ENCODE data around the gene RIN1. TPM values are rescaled to one million over a fixed set of nuclear protein-coding genes. Genes with fewer than 3 reads are reported as not detected.

The RIN1 gene
- total RNA-seq, 8 experiments from 2014 or later, result 0.60 to 24.5 (median 4.4) TPM

DNA sequence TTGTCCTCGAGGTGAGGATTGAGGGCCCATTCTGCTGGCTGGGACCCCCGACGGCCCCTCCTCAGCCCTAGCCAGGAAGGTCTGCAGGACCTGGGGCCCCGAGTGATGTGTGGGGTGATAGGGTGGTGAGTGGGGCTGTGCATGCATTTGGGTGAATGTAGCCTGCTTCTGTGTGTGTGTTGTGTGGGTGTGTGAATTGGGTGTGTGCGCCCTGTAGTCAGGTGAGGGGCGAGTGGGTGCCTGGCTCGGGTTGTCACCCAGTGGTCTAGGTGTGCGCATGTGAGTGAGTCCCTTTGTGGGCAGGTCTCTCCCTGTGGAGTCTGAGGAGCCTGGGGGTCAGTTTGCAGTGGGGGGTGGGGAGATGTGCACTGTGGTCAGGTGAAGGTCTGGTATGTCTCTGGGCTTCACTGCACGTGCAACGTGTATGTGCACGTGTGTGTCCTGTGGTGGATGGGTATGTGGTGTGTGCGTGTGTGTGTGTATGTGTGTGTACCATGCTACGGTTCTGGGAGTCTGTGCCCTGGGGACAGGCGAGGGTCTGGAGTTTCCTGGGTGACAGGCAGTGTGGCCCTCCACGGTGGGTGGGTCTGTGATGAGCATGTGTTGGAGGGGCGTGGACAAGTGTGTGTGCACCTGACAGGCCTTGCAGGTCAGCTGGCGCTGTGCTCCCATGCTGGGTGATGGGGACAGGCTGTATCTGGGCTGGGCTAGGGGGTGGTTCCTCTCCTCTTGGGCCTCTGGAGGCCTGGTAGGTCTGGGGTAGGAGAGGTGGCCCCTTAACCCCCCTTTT, 43.5 kb downstream of the RIN1 start:
- H3K4me1 ChIP-seq (replicated peaks in 1 of 2), result peaks cover 13 to 34% of the 10 kb centered on the region in 2 donors
- no peak for ATAC-seq (replicated peaks in 6 of 8)
- WGBS, 10 experiments, result 0 to 90% (median 41%) methylated on average over 1 to 7 of the region's 17 CpGs; no CpG with 5 or more reads in 4 of the 10 experiments
- peak overlapping the region in 1 of 2 donors; percentile 82 for H3K27ac ChIP-seq
- in situ Hi-C loops (cut with MboI; ENCODE audit: low pct_unique_long_range_greater_than_20kb in 2 of 9, low sequenced_read_pairs in 9 of 9, unreplicated experiment in 9 of 9), result no loop called here
- peak overlapping the region; percentile 48 to 79 (median 57) for H3K4me3 ChIP-seq

DNA sequence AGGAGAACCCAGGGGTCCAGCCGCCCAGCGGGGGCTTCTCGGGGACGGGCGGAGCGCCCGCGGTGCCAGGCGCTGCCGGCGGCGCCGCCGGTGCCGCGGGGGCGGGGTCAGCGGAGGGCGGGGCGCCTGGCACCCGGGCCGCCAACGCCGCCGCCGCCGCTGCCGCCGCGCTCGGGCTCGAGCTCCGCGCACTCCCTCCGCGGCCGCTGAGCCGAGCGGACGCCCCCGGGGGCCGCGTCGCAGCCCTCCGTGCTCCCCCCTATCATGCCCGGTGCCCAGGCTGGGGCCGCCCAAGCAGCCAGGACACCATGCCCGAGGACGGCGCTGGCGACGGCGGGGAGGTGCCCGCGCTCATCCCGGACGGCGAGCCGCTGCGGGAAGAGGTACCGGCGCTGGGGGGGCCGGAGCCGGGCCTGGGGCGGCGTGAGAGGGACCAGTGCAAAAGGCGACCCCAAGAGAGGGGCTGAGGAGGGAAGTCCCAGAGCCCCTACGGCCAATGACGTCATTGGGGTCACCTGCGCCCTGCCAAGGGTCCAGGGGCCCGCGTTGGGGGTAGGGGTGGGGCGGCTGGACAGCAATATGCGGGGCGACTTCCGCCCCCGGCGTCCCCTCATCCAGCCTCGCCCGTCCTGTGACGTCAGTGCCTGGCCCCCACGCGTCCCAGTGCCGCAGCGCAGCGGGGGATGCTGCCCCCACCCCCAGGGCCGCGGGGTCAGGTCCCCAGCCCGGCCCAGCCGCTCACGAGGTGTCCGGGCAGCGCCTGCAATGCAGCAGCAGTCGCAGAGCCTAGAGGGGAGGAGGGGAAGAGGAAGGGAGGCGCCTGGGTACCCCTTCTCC, 44.3 kb downstream of the RIN1 start, which contains the start of gene TMEM151A:
Gene TMEM151A (plus strand): TSS at position 189 of the 837 bp plus-strand sequence. CDS start 120 bp downstream, at position 309.
- Histone ChIP-seq H3K4me3 (peak within 1 kb of the TSS; percentile 48 to 79 (median 57)), H3K27ac (peak within 1 kb of the TSS; percentile 30 to 82), H3K4me1 (replicated peaks in 1 of 2) (peaks cover 21 to 41% of the 10 kb centered on the region in 2 donors)
- ATAC-seq (replicated peaks in 6 of 8), result peak in 2 of 8 experiments; percentile 2 to 4
- WGBS, 10 experiments, result 20% methylated on average over 1 of the region's 95 CpGs; no CpG with 5 or more reads in 9 of the 10 experiments
- in situ Hi-C loops (cut with MboI; ENCODE audit: low pct_unique_long_range_greater_than_20kb in 2 of 9, low sequenced_read_pairs in 9 of 9, unreplicated experiment in 9 of 9), result no loop called here

DNA sequence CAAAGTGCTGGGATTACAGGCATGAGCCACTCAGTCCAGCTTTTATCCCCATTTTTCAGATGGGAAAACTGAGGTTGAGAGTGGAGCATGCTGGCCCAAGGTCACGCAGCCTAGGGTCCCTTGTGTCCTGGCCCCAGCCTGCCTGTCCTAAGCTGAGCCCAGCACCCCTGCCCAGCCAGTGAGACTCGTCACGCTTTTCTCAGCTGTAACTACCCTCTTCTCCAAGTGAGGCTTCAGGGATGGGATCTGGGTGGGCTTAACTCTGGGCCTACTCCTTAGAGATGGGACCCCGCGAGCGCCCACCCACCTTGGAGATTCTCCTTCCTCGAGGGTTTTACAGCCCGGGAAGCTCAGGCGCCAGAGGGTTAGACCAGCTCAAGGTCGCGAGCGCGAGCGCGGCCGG, 44.9 kb downstream of the RIN1 start:
- Histone ChIP-seq H3K4me3 (peak overlapping the region; percentile 48 to 79 (median 57)), H3K27ac (peak overlapping the region in 1 of 2 donors; percentile 82), H3K4me1 (replicated peaks in 1 of 2) (peaks cover 22 to 41% of the 10 kb centered on the region in 2 donors)
- no peak for ATAC-seq (replicated peaks in 6 of 8)
- in situ Hi-C loops (cut with MboI; ENCODE audit: low pct_unique_long_range_greater_than_20kb in 2 of 9, low sequenced_read_pairs in 9 of 9, unreplicated experiment in 9 of 9), result no loop called here
- 3% methylated on average over 5 of the region's 16 CpGs; no CpG with 5 or more reads in 9 of the 10 experiments for WGBS, 10 experiments

DNA sequence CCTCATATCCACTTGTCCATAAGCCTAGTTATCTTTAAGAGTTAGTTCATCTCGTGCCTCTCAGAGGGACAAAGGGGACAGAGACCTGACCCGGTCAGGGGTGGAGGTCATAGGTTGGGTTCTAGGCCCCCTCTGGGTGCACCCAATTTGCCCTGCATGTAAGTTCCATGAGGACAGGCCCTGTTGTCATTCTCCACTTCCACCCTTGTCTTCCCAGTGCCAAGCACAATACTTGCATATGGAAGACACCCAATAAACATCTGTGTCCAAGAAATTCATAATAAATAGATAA, 46.0 kb downstream of the RIN1 start:
- H3K4me3 ChIP-seq, result peak overlapping the region in 4 of 5 donors; percentile 52 to 65 (median 55)
- H3K4me1 ChIP-seq (replicated peaks in 1 of 2), result peaks cover 22 to 41% of the 10 kb centered on the region in 2 donors
- H3K27ac ChIP-seq, result peak overlapping the region; percentile 97 to 99
- ATAC-seq (replicated peaks in 6 of 8), result no peak
- in situ Hi-C loops (cut with MboI; ENCODE audit: low pct_unique_long_range_greater_than_20kb in 2 of 9, low sequenced_read_pairs in 9 of 9, unreplicated experiment in 9 of 9), result no loop called here
- WGBS, 10 experiments, result 20 to 100% (median 67%) methylated on average over 1 to 2 of the region's 2 CpGs; no CpG with 5 or more reads in 3 of the 10 experiments

DNA sequence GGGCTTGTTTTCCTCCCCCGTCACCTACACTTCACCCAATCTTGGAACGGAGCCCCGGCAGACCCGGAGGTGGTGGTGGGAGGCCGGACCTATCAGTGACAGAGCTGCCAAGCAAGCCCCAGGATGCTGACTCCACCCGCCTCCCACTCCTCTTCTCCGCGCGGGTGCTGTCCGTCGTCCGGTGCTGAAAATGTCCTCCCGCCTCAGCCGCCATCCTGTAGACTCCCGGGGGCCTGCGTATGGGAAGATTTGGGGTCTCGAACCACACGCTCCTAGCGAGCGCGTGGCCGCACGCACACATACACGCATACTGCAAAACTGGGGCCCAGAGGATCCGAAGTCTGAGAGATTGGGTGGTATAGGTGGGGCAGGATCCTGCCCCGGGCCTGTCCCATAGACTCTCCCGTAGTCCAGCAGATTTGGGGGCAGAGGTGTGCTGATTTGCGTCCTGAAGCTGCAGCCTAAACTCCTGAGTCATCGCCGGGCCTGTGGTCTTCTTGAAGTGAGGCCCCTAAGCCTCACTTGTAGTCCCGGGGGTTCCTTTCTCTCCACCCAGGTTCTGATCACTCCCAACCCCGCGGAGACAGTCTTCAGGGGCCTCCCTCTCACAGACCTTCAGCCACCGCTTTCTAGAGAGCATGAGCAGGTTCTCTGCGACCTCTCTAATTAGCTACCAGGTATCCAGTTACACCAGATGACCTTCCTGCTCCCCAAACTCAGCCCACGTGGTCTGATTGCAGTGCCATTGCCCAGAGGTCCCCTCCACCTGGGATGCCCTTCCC, 46.5 kb downstream of the RIN1 start:
- Histone ChIP-seq H3K4me1 (replicated peaks in 1 of 2) (peaks cover 22 to 41% of the 10 kb centered on the region in 2 donors), H3K4me3 (peak overlapping the region; percentile 52 to 65 (median 54)), H3K27ac (peak overlapping the region; percentile 97 to 99)
- 0 to 60% (median 8%) methylated on average over 2 to 8 of the region's 36 CpGs; no CpG with 5 or more reads in 3 of the 10 experiments for WGBS, 10 experiments
- in situ Hi-C loops (cut with MboI; ENCODE audit: low pct_unique_long_range_greater_than_20kb in 2 of 9, low sequenced_read_pairs in 9 of 9, unreplicated experiment in 9 of 9), result no loop called here
- ATAC-seq (replicated peaks in 6 of 8), result peak; percentile 20 to 67 (median 42)

GRCh38 chr11:66288671-66289547, 47.3 kb downstream of the RIN1 start, which contains the start of gene YIF1A:
Gene YIF1A, minus strand, starts transcription at chr11:66289143. Its CDS starts 158 bp downstream, at chr11:66288985.
- H3K4me3 ChIP-seq, result peak within 1 kb of the TSS; percentile 53 to 65 (median 55)
- in situ Hi-C loops (cut with MboI; ENCODE audit: low pct_unique_long_range_greater_than_20kb in 2 of 9, low sequenced_read_pairs in 9 of 9, unreplicated experiment in 9 of 9), result no loop called here
- peaks cover 22 to 41% of the 10 kb centered on the region in 2 donors for H3K4me1 ChIP-seq (replicated peaks in 1 of 2)
- ATAC-seq (replicated peaks in 6 of 8), result peak; percentile 82 to 95 (median 86)
- 0 to 3% (median 0%) methylated on average over 5 to 18 of the region's 87 CpGs; no CpG with 5 or more reads in 5 of the 10 experiments for WGBS, 10 experiments
- peak within 1 kb of the TSS; percentile 97 to 99 for H3K27ac ChIP-seq

DNA sequence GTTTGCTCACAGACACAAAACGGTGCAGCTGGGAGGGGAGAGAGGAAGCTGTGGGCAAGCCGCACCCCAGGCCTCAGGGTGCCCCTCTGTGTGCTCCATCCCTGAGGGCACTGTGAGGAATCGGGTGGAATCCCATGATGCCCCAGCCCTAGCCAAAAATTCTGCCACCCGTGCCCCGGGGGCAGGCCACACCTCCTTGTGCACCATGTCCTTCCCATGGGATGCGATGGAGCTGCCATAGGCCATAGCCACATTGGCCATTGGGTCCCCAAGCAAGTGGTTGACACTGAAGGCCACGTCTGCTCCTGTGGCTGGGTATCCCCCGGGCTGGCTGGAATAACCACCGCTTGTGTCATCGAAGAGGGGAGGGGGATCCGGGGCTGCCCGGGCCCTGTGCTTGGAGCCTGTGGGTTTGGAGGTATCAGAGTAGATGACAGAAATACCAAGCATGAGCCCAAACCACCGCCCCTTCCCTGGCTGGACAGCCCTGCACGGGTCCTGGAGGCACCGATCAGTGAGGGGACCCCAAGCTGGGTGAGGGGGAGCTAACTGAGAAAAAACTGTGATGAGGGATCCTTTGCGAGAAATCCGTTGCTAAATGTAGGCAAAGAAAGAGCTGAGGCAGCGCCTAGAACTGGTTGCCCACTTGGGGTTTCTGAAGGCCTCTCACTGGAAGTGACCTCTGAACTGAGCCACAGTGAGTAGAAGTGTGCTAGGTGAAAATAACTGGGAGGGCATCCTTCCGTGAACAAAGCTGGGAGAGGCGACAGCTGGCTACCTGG, 48.2 kb downstream of the RIN1 start:
- Histone ChIP-seq H3K4me3 (peak overlapping the region; percentile 47 to 55 (median 51)), H3K4me1 (replicated peaks in 1 of 2) (peaks cover 24 to 46% of the 10 kb centered on the region in 2 donors), H3K27ac (peak overlapping the region; percentile 94 to 98)
- 6 to 90% (median 40%) methylated on average over 1 to 14 of the region's 20 CpGs; no CpG with 5 or more reads in 4 of the 10 experiments for WGBS, 10 experiments
- ATAC-seq (replicated peaks in 6 of 8), result no peak
- in situ Hi-C loops (cut with MboI; ENCODE audit: low pct_unique_long_range_greater_than_20kb in 2 of 9, low sequenced_read_pairs in 9 of 9, unreplicated experiment in 9 of 9), result no loop called here

- ATAC-seq (replicated peaks in 6 of 8), result no peak
- whole genome bisulfite sequencing, 10 experiments, result 0 to 92% (median 73%) methylated on average over 1 to 3 of the region's 10 CpGs; no CpG with 5 or more reads in 6 of the 10 experiments
- Histone ChIP-seq H3K4me1 (replicated peaks in 1 of 2) (peaks cover 30 to 46% of the 10 kb centered on the region in 2 donors), H3K4me3 (peak overlapping the region in 3 of 5 donors; percentile 47 to 52 (median 51)), H3K27ac (peak overlapping the region; percentile 94 to 98)
- in situ Hi-C loops (cut with MboI; ENCODE audit: low pct_unique_long_range_greater_than_20kb in 2 of 9, low sequenced_read_pairs in 9 of 9, unreplicated experiment in 9 of 9), result no loop called here
These were observed 48.9 kb downstream of the RIN1 start for GRCh38 chr11:66287211-66287888.

DNA sequence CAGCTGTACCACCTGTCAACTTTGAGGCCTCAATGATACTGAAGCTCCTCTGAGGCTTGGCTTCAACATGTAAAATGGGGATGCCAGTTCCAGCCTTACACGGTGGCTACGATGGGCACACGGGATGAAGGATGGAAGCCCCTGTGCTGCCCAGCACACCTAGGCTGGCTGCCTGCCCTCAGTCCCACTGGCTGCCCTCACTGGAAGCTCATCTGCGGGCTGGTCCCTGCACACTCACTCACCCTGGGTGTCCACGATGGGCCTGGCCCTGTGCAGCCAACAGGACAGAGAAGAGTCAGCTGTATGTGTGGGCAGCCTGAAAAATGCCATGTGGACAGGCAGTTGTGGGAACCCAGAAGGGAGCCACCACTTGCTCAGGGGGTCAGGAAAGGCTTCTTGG, 49.5 kb downstream of the RIN1 start:
- 80 to 93% (median 87%) methylated on average over 1 to 3 of the region's 5 CpGs; no CpG with 5 or more reads in 6 of the 10 experiments for WGBS, 10 experiments
- peaks cover 36 to 47% of the 10 kb centered on the region in 2 donors for H3K4me1 ChIP-seq (replicated peaks in 1 of 2)
- H3K27ac ChIP-seq, result no peak overlapping the region
- in situ Hi-C loops (cut with MboI; ENCODE audit: low pct_unique_long_range_greater_than_20kb in 2 of 9, low sequenced_read_pairs in 9 of 9, unreplicated experiment in 9 of 9), result no loop called here
- ATAC-seq (replicated peaks in 6 of 8), result no peak
- no peak overlapping the region for H3K4me3 ChIP-seq

DNA sequence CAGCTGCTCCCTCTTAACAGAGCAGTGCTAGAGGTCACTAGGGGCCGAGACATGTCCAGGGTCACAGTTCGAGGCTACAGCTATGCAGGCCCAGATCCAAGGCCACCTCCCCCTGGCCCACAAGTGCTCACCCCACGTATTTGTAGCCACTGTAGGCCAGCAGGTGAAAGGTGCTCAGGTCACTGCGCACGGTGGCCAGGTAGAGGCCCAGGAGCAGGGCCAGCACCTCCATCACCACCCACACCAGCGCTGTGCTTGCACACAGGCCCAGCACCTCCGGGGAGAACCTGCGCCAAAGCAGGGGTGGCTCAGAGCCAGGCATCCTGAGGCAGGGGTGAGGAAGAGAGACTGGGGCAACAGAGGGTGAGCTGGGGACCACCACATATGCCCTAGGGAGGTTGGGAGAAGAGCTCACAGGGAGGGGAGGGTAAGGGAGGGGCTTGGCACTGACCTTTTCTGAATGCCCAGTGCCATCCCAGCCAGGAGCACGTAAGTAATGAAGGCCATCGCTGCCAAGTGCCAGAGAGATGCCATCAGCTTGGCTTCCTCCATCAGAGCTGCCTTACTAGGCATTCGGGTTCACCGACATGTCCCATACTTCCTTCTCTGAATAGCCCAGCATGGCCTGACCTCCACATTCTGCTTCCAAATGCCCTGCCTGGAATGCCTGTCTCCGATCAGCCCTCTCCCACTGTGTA, 50.8 kb downstream of the RIN1 start:
- in situ Hi-C loops (cut with MboI; ENCODE audit: low pct_unique_long_range_greater_than_20kb in 2 of 9, low sequenced_read_pairs in 9 of 9, unreplicated experiment in 9 of 9), result no loop called here
- 80 to 100% (median 92%) methylated on average over 1 to 4 of the region's 13 CpGs; no CpG with 5 or more reads in 5 of the 10 experiments for WGBS, 10 experiments
- H3K27ac ChIP-seq, result no peak overlapping the region

More for the DNA sequence above, 50.8 kb downstream of the RIN1 start:
- no peak overlapping the region for H3K4me3 ChIP-seq
- ATAC-seq (replicated peaks in 6 of 8), result no peak
- peaks cover 45 to 46% of the 10 kb centered on the region in 2 donors for H3K4me1 ChIP-seq (replicated peaks in 1 of 2)

Measured in motor neuron (in vitro differentiated cells).